ENCODE results near the gene PLXNB1.

Gene PLXNB1

GRCh38 chr3:48356419-48356818 is 73.5 kb downstream of the PLXNB1 start:
- DNase-seq: no peak

DNA sequence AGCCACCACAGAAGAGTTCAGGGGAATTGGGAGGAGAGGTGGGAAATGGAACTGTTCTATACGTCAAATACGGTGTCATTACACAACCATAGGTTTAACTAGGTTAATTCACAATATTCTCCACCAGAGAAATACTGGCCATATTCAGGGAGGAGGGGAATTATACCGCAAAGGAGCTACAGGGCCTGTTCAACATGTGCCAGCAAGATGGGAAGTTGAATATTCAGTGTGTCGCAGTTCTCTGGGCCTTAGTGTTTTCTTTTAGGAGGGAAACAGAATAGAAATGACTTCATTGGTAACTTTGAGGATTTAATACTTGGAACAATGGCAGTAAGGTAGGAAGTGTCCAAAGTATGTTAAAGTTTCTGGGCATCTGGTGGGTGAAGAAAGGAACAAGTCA is 75.9 kb downstream of the PLXNB1 start:
- DNase-seq: no peak

Measured in hippocampal formation (tissue), 2 donors.